Mesendoderm (in vitro differentiated cells): ENCODE results near the gene RUSF1.

Source experiments
- DNase-seq: peaks from one replicate; pipeline ENCODE4 v3.0.0; 2013
- H2AK5ac ChIP-seq: 2 replicates; pipeline ENCODE4 v1.6.1; 2013; ENCODE audit warnings: low read length, inconsistent platforms
- H2BK120ac ChIP-seq: 2 replicates; pipeline ENCODE4 v1.6.1; 2013; ENCODE audit warnings: low read depth, mild to moderate bottlenecking, low read length, moderate library complexity, mixed read lengths
- H2BK15ac ChIP-seq: replicated peaks from 2 replicates; pipeline ENCODE4 v1.6.1; 2013; ENCODE audit warnings: low read depth, mild to moderate bottlenecking, moderate library complexity
- H2BK5ac ChIP-seq: 2 replicates; pipeline ENCODE4 v1.6.1; 2013; ENCODE audit warnings: low read length, inconsistent platforms
- H3K18ac ChIP-seq: 2 replicates; pipeline ENCODE4 v1.6.1; 2013; ENCODE audit warnings: mild to moderate bottlenecking, low read length, mixed read lengths
- H3K23ac ChIP-seq: one replicate; pipeline ENCODE4 v1.6.1; 2013; ENCODE audit warnings: low read length
- H3K27ac ChIP-seq: 2 replicates; pipeline ENCODE4 v1.5.1; 2013; ENCODE audit warnings: low read depth, mild to moderate bottlenecking, inconsistent platforms, low read length, moderate library complexity
- H3K27me3 ChIP-seq: 2 replicates; pipeline ENCODE4 v1.6.1; 2013; ENCODE audit warnings: low read length, control low read depth, mild to moderate bottlenecking, inconsistent platforms; ENCODE audit not compliant: insufficient read depth, poor library complexity
- H3K36me3 ChIP-seq: 2 replicates; pipeline ENCODE4 v1.6.1; 2013; ENCODE audit warnings: low read length, inconsistent platforms; ENCODE audit not compliant: control insufficient read depth, insufficient read depth
- H3K4ac ChIP-seq: one replicate; pipeline ENCODE4 v1.6.1; 2013; ENCODE audit warnings: low read depth, mild to moderate bottlenecking, low read length, moderate library complexity
- H3K4me1 ChIP-seq: 2 replicates; pipeline ENCODE4 v1.6.1; 2013; ENCODE audit warnings: low read depth, low read length, inconsistent platforms; ENCODE audit not compliant: control insufficient read depth
- H3K4me2 ChIP-seq: 2 replicates; pipeline ENCODE4 v1.6.1; 2013; ENCODE audit warnings: low read length
- H3K4me3 ChIP-seq: 2 replicates; pipeline ENCODE4 v1.5.1; 2013; ENCODE audit warnings: mild to moderate bottlenecking, low read length
- H3K56ac ChIP-seq: one replicate; pipeline ENCODE4 v1.6.1; 2013; ENCODE audit warnings: low read length
- H3K79me1 ChIP-seq: 2 replicates; pipeline ENCODE4 v1.6.1; 2013; ENCODE audit warnings: low read length, inconsistent platforms
- H3K79me2 ChIP-seq: 2 replicates; pipeline ENCODE4 v1.6.1; 2013; ENCODE audit warnings: mild to moderate bottlenecking, low read length; ENCODE audit not compliant: control insufficient read depth, insufficient read depth
- H3K9ac ChIP-seq: 2 replicates; pipeline ENCODE4 v1.6.1; 2013; ENCODE audit warnings: low read length, inconsistent platforms
- H4K5ac ChIP-seq: one replicate; pipeline ENCODE4 v1.6.1; 2013; ENCODE audit warnings: low read length
- H4K8ac ChIP-seq: one replicate; pipeline ENCODE4 v1.6.1; 2013; ENCODE audit warnings: low read depth, mild to moderate bottlenecking, control low read depth, low read length, moderate library complexity
- WGBS: extraction: QIAGEN DNeasy Blood & Tissue Kit; methylation state at CpG from one replicate; pipeline ENCODE4 v1.1.7; 2013; ENCODE audit warnings: low lambda C conversion rate, missing lambda C conversion rate; ENCODE audit not compliant: insufficient coverage; ENCODE audit errors: extremely low coverage; 5-methylcytosine and 5-hydroxymethylcytosine counted together

RUSF1 gene

DNA sequence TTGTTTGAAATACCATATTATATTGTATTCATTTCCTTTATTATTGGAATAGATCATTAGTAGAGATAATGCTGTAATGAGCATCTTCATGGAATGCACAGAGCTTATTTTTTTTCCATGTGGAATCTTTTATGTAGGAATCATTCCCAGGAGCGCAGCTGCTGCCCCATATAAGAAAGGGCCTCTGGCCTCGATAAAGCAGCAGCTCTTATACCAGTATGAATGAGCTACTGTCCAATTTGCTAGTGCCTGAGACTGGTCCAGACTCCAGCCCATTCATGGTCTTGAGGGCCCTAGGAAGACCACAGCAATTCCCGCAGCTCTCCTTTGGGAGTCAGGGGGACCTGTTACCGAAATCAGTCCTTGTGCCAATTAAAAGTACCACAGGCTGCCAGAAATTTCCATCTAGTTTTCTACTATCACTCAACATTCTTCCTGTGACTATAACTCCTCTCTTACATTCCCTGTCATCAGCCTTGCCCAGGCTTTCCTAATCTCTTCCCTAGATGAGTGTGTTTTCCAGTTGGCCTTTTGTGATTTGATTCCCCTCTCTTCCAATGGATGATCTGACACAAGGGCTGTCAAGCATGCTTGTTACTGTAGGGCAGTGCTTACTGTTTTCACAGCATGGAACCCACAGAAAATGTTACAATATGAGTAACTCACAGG is 67.5 kb downstream of the RUSF1 start:
- Histone ChIP-seq H2AK5ac (no peak overlapping the region), H3K79me1 (no peaks in the 10 kb centered on the region), H3K4me1 (no peaks in the 10 kb centered on the region), H4K8ac (no peak overlapping the region), H3K56ac (no peak overlapping the region), H3K27me3 (no peaks in the 10 kb centered on the region), H3K23ac (no peak overlapping the region), H3K79me2 (no peaks in the 10 kb centered on the region), H3K9ac (no peak overlapping the region), H3K4ac (no peak overlapping the region), H3K4me3 (no peak overlapping the region), H2BK120ac (no peak overlapping the region), H3K4me2 (no peak overlapping the region), H3K36me3 (no peaks in the 10 kb centered on the region), H3K18ac (no peak overlapping the region), H4K5ac (no peak overlapping the region), H2BK15ac (no peak overlapping the region), H2BK5ac (no peak overlapping the region), H3K27ac (no peak overlapping the region)
- no peak for DNase-seq
- WGBS = no CpG with 5 or more reads among the region's 4 CpGs

DNA sequence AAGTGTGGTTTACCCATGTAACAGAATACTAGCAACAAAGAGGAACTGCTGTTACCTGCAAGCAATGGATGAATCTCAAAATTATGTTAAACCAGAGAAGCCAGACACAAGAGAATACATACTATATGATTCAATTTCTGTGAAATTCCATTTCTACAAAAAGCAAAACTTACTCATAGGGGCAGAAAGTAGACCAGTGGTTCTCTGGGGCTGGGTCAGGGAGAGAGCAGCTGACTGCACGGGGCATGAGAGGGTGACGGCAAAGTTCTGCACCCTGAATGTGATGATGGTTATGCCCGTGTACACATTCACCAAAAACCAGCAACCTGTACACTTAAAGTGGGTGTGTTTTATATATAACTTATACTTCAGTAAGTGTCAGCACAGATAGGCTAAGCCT is 68.7 kb downstream of the RUSF1 start:
- H3K36me3 ChIP-seq = no peaks in the 10 kb centered on the region
- H3K79me2 ChIP-seq = no peaks in the 10 kb centered on the region
- H3K27me3 ChIP-seq = no peaks in the 10 kb centered on the region
- H3K4me1 ChIP-seq = no peaks in the 10 kb centered on the region
- no peak overlapping the region for H3K56ac ChIP-seq
- no peak overlapping the region for H2BK5ac ChIP-seq
- H4K5ac ChIP-seq = no peak overlapping the region
- H3K23ac ChIP-seq = no peak overlapping the region
- H3K18ac ChIP-seq = no peak overlapping the region
- H3K79me1 ChIP-seq = no peaks in the 10 kb centered on the region
- WGBS = no CpG with 5 or more reads among the region's 3 CpGs
- H3K4ac ChIP-seq = no peak overlapping the region
- H3K27ac ChIP-seq = no peak overlapping the region
- H3K4me2 ChIP-seq = no peak overlapping the region
- H3K4me3 ChIP-seq = no peak overlapping the region
- H2BK120ac ChIP-seq = no peak overlapping the region
- no peak overlapping the region for H3K9ac ChIP-seq
- DNase-seq = no peak
- no peak overlapping the region for H2AK5ac ChIP-seq
- H4K8ac ChIP-seq = no peak overlapping the region
- no peak overlapping the region for H2BK15ac ChIP-seq
